Eye (tissue), 1 donor: ENCODE data around the gene ATP7B.
"Not testable (repeated sequence)": the region's sequence is repeated elsewhere in the genome, so short reads cannot be mapped to it uniquely, and the experiment has no call there.

ENCODE experiments used
- DNase-seq: peaks from one replicate; pipeline ENCODE4 v3.0.0-alpha.2; 2015

Gene ATP7B

GRCh38 chr13:51919531-51919930 lies 91.7 kb downstream of the ATP7B start:
- DNase-seq, result no peak

DNA sequence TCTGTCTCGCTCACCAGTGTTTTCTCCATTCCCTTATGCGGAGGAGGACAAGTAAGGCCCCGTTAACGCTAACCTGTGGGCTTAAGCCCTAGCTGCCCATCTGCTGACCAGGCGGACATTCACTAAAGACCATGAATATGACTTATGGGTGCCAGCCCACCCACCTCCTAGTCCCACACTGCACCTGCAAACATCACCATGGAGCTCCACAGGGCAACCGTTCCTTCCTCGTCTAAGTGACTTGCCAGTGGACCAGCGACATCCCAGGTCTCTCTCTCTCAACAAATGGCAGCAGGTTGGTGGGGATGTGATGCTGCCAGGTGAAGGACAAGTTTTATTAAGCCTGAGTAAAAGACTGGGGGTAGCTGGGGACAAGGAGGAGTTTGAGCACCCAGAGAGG lies 94.3 kb downstream of the ATP7B start:
- no peak for DNase-seq

DNA sequence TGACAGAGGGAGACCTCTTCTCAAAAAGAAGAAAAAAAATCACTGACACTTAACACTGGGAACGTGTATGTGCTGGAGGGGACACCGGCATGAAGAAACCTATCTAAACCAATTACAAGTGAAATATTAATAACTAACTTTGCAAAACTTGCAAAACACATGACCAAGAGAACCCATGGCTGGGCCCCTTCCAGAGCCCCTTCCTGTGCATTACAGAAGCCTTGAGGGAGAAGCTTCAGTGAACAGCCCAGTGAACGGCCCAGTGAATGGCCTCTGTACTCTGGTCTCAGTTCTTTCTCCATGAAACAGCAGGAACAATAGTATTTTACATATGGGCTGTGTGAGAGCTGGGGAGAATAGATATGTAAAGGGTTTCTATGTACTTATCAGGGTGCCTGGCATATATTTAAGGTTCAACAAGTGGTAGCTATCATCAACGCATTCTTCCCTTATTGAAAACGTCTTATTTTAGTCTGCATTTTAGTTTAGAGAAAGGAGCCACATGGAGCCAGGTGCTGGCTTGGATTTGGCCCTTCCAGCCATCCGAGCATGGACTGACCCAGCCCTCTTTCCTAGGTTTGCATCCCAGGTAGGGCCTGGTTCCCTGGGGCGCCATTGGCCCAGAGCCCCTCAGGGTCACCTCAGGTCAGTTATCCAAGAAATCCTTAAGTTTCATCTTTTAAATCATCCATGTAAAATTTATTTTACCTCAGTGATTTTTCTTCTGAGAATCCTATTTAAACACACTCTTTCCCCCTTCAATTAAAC lies 95.0 kb downstream of the ATP7B start:
- DNase-seq, result no peak

DNA sequence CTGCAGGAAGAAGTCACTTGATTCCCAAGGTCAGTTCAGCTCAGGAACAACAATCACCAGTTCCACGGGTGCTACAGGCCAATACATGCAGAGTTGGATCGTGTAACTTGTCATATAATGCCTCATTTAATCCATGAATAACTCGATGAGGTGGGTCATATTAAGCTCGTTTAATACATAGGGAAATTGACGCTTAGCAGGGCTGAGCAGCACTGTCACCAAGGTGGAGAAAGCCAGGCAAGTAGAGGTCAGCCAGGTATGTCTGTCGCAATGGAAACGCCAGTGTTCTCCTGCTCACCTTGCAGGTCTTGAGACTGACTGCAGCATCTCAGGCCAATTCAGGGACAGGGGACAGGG lies 97.1 kb downstream of the ATP7B start:
- no peak for DNase-seq

DNA sequence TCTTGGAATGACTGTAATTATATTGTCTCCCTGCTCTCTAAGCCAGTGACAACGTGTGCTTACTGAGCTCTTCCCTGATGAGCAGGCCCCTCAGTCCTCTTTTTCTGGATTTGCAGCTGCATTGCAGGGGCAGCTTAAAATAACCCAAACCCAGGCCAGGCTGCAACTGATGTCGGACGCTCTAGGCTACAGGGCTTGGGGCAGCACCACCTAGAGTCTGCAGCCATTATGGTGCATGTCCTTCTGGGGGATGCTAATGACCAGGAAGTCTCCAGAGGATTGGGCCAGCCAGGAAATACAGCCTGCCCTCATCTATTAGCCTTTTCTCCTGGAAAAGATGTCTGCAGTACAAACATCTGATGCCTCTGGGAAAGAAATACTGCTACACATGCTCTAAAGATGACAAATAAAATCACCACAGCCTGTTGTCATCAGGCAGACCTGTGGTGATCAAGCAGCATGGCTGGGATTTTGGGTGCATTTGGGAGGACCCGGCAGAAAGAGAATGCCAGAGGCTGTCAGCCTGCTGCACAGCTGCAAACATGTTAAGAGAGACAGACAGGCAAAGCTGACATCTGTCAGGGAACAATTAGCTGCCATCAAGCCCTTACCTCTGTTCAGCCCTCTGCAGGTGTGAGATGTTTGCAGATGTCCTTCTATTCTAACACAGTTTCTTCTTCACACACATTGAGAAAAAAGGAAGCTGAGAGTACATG lies 97.7 kb downstream of the ATP7B start:
- peak; percentile 66 for DNase-seq

DNA sequence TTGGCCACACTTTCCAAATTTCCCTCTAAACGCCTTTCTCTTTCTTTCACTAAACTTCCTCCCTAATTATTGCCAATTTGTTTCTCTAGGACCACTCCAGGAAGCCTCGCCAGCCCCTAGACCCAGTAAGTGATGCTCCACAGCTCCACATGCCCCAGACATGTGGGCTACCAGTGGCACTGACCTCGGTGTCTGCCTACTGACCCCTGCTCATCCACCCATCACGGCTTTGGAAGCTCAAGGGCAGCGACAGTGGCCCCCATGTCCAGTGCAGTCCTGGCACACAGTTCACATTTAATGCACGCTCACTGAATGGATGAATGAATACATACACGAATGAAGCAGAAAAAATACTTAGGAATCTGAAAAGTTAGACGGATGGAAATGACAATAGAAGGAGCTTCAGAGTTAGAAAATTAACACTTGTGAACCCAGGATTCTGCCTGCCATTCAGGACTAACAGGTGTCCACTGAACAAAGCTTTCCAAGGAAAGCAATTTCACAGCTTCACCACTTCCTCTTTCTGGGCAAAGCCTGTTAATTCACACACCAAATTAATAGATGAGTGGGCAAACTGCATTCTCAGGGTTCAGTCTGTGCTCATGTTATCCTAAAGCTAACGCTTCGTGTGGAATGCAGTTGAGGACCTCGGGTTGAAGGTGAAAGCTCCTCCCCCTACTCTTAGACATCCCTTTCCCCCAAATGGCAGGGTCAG lies 98.6 kb downstream of the ATP7B start:
- no peak for DNase-seq

- DNase-seq, result peak; percentile 47
Observed at GRCh38 chr13:51912091-51912490, 99.2 kb downstream of the ATP7B start.

DNA sequence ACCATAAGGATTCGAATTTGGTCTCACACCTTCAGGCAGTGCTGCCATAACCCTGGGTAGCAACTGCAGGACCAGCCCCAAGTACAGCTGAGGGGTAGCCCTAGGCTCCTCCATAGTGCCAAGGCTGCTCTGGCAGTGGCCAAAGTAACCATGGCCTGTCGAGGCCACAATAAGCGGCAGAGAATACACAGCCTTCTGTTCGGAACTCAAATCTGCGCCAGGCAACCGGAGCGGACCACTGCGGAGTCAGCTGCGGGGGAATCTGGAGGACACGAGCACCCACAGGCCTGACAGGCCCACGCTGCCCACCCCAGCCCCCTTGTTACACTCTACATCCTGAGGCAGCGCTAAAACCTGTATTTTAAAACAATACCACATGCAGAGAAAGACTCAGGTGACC lies 100.7 kb downstream of the ATP7B start:
- no peak for DNase-seq

GRCh38 chr13:51909265-51909664 lies 102.0 kb downstream of the ATP7B start:
- not testable (repeated sequence) for DNase-seq

GRCh38 chr13:51907040-51907732 lies 104.1 kb downstream of the ATP7B start:
- DNase-seq, result no peak

DNA sequence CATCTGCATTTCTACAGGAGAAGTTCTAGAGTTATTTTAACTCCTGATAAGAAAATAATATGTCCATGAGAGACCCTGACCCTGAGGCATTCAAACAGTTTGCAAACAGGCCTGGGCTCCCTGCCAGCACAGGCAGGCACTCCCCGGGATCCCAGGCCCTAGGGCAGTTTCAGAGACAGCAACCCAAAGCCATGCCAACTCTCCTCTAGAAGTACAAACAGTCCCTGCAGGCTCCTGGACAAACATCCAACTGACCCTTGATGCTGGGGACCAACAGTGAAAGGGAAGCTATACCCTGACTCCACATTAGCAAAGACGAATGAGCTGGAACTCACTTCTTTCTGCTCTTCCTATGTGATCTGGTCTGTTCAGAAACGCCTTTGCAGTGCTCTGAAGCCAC lies 104.7 kb downstream of the ATP7B start:
- DNase-seq, result no peak

DNA sequence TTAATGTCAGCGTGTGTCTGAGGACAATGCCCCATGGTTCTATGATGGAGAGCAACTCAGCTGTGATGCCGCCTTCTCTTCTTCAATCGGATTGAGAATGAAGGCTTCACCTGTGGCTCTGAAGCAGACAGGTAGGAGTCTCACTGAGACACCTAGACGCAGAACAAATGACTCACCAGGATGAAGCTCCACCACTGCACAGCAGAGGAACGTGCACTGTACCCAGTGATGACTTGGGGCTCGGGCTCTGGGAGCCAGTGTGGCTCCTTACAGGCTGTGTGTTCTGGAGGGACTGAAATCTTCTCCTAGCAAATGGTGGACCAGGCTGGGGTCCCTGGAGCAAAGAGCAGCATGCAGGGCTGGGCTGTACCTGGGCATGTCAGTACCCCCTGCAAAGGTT lies 105.5 kb downstream of the ATP7B start:
- no peak for DNase-seq

DNA sequence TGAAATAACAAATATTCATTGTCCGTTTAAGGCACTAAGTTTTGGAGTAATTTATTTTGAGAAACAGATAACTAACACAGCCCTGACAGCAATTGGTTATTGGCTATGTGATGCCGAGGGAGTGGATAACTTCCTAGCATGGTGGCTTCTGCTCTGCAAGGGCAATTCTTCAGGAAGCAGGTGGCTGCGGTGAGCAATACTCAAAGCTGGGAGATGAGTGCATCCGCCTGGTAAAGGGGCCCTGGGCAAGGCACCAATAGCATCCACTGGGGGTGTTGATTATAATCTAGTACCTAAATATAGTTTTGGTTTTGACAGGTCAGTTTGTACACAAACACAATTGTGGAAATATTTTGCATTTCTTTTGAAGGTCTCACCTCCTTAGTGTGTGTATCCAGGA lies 108.5 kb downstream of the ATP7B start:
- DNase-seq, result no peak

DNA sequence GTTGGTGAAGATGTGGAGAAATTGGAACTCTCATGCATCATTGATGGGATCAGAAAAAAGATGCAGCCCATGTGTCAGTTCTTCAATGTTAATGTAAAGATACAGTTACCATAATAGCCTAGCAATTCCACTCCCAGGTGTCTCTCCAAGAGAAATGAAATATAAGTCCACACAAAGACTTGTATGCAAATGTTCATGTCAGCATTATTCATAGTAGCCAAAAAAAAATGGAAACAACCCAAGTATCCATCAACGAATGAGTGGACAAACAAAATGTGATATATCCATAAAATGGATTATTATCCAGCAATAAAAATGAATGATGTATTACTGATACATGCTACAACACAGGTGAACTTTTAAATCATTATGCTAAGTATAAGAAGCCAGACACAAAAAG lies 110.8 kb downstream of the ATP7B start:
- no peak for DNase-seq

DNA sequence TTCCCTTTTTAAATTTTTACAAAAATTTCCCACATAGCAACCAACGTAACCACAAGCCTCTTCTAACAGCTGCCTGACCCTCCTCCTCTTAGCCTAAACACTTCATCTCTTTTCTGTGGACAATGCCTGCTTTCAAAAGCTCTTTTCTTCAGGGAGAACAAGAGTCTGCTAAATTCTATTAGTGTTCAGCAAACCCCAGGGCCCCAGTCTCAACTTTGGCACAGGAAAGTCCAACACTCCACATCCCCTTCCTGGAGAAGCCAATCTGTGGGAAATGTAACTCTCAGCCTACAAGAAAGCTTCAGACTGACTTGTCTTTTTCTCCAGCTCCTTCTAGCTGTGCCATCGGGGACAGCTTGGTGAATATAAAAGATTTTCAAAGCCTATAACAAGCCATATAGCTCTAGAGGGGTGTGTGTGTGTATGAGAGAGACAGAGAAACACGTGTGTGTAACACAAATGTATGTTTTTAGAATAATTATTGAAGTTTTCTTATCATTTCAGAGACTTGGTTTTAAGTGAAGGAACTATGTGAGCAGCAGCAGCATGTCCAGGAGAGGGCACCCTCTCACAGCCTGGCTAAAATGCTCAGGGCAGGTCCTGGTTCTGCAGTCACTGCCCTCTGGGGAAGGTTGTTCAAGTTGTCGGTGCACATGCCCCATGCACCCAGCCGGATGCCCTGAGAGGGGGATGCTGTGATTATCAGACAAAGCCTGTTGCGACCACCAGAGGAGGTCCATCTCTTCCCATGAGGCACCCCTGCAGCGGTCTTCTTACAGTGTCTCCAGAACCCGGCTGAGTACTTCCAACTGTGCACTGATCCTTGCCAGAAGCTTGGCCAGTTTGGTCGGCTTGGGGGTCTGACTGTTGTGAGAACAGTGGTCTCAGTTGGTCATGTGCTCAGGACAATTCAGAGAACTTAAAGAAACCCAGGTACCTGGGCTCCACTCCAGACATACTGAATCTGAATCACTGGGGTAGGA lies 115.1 kb downstream of the ATP7B start:
- peak; percentile 72 for DNase-seq

- no peak for DNase-seq
Observed at GRCh38 chr13:51894239-51894638, 117.0 kb downstream of the ATP7B start.

DNA sequence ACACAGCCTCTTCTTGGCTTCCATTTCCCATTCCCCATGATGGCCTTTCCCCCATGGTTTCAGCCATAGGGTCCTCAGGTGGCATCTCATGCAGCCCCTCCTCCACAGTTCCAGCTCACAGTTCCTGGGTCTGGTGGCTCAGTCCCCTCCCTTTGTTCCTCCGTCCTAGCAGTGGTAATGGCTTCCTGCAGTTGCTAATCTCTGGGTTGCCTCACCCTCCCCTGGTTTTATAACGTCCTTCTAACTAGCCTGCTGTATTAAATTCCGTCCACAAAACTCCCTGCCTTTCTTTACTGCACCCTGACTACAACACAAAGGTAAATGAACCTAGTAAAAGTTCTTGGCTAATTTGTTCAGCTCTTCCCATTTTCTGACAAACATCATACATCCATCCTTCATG lies 118.6 kb downstream of the ATP7B start:
- no peak for DNase-seq

- no peak for DNase-seq
Observed at GRCh38 chr13:51887468-51887867, 123.8 kb downstream of the ATP7B start.

- no peak for DNase-seq
Observed at GRCh38 chr13:51885651-51886050, 125.6 kb downstream of the ATP7B start.

GRCh38 chr13:51883226-51883600 lies 128.0 kb downstream of the ATP7B start:
- DNase-seq, result no peak
